GM12875 (cell line): Measurements from ENCODE around the gene ELOVL6.

Experiments used
- H3K4me3 ChIP-seq: one replicate; pipeline ENCODE4 v1.5.1; 2011; ENCODE audit warnings: low read depth, low read length, control low read depth
- TF ChIP-seq, protein P1 (sequence below): IDR thresholded peaks from 2 replicates; pipeline ENCODE4 v1.5.1; 2011; ENCODE audit warnings: low read depth, mild to moderate bottlenecking, control low read depth, inconsistent platforms, low read length, moderate library complexity, borderline replicate concordance; ENCODE audit not compliant: insufficient read depth

ELOVL6 gene

DNA sequence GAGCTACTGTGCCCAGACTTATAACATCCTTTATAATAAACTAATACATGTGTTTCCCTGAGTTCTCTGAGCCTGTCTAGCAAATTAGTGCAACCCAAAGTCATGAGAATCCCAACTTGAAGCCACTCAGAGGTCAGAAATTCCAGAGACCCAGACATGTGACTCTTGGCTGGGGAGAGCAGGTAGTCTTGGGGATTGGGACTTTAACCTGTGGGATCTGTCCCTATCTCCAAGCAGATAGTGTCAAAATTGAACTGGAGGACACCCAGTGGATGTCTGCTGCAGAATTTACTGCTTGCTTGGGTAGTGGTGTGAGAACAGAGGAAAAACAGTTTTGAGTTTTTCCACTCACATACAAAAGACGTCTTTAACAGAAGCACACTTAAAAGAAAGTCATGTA is 26.4 kb downstream of the ELOVL6 start:
- H3K4me3 ChIP-seq, result no peak overlapping the region
- TF ChIP-seq, protein P1, sequence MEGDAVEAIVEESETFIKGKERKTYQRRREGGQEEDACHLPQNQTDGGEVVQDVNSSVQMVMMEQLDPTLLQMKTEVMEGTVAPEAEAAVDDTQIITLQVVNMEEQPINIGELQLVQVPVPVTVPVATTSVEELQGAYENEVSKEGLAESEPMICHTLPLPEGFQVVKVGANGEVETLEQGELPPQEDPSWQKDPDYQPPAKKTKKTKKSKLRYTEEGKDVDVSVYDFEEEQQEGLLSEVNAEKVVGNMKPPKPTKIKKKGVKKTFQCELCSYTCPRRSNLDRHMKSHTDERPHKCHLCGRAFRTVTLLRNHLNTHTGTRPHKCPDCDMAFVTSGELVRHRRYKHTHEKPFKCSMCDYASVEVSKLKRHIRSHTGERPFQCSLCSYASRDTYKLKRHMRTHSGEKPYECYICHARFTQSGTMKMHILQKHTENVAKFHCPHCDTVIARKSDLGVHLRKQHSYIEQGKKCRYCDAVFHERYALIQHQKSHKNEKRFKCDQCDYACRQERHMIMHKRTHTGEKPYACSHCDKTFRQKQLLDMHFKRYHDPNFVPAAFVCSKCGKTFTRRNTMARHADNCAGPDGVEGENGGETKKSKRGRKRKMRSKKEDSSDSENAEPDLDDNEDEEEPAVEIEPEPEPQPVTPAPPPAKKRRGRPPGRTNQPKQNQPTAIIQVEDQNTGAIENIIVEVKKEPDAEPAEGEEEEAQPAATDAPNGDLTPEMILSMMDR, result no peak

DNA sequence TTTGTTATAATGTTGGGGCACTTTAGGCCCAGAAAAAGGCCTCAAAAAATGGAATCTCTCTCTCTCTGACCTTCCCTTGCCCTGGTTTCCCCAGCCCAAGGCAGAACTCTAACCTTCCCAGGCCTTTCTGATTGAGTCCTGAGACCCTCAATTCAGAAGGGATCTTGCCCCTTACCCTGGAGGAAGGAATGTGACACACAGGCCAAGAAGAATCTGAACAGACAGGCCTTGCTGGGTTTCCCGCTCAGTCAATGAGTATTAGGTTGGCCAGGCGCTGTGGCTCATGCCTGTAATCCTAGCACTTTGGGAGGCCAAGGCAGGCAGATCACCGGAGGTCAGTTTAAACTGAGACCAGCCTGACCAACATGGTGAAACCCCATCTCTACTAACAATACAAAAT is 27.6 kb downstream of the ELOVL6 start:
- TF ChIP-seq, protein P1, result no peak
- no peak overlapping the region for H3K4me3 ChIP-seq

DNA sequence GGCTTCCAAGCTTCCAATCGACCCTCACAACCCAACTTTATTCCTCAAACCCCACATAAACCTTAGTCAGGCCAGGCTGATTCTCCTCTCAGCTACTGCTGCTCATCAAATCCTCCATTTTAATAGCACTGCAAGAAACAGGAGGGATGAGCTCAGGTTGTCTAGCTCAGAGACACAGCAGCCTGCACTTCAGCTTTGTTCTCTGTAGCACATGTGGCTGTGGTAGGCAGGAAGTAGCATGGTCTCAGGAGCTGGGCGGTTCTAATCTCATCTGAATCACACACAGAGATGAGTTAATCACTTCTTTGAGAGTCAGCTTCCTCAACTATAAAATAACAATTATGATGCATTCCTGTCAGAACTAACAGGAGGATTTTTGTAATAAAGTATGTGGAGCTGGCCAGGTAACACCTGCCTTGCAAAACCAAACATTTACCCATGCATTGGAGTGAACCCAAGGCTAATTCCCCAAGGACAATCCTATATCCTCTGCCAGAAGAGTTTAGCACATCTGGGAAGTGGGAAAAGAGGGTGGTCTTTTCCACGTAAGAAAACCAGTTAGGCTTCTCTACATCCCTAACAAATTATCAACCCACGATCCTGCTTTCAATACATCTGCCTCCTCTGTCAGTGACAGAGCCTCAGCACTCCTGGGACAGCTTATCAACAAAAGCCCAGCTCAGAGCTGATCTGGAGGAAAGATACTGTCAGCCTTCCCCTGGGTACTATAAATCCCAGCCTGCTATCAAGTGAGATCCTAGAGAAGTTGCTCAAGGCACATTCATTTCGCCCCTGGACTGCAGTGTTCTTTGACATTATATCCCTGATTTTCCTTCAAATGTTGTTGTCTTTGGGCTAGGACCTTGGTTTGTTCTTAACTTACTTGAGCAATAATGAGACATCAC is 32.8 kb downstream of the ELOVL6 start:
- TF ChIP-seq, protein P1, result no peak
- no peak overlapping the region for H3K4me3 ChIP-seq

DNA sequence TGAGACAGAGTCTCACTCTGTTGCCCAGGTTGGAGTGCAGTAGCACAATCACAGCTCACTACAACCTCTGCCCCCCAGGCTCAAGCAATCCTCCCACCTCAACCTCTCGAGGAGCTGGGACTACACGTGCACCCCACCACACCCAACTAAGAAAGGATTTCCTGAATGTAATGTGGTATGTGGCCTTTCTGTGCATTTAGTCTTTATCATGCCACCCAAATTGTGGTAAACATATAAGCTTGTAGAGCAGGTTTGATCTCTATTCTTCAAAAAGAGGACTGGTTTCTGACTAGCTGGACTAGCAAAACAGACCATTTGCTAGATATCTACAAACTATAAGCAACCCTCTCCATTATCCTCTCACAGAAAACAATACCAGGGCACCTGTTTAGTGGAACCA is 33.6 kb downstream of the ELOVL6 start:
- TF ChIP-seq, protein P1, result no peak
- H3K4me3 ChIP-seq, result no peak overlapping the region

DNA sequence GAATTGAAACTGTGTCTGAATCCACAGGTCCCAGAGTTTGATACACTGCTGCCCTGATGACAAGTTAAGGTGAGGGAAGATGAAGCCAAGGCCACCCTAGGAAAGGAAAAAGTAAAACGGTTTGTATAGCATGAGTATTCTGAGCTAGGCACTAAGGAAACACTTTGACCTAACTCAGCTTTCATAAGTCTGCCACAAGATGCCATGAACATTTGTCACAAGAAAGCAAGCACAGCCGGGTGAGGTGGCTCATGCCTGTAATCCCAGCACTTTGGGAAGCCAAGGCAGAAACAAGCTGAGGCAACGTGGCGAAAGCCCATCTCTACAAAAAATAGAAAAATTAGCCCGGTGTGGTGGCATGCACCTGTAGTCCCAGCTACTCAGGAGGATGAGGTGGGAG is 34.2 kb downstream of the ELOVL6 start:
- TF ChIP-seq, protein P1, result no peak
- no peak overlapping the region for H3K4me3 ChIP-seq

DNA sequence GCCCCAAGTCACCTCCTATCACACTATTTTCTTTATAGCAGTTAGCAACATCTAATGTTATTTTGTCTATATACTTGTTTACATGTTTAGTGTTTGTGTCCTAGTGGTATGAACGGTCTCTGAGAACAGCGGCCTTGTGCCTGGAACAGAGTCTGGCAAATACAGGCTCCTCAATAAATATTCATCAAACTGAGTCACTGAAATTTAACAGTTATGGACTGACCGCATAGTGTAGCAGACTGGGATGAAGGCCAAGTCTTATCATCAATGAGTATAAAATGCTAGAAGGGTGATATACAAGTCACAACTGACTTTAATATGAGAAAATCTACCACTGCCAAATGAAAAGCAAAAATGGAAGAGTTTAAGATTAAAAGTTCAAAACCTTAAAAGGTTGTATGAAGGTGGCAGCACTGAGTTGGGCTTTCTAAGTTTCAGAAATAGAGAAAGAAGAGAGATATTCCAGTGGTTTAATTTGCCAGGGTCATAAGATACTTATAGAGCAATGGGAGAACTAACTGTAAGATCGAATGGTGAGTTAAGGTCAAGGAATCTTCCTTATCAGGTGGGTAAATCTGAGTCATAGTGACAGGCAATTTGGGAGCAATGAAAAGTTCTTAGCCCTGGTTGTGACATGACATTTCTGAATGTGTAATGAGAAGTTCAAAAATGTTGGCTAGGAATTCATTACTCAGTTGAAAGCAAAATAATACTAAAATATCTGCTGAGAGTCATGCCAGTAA is 34.9 kb downstream of the ELOVL6 start:
- no peak overlapping the region for H3K4me3 ChIP-seq
- TF ChIP-seq, protein P1, result no peak
